Dermis microvascular lymphatic vessel endothelial cell (primary cell): Measurements from ENCODE around the gene MYH7B. TPM values are rescaled to one million over a fixed set of nuclear protein-coding genes. Genes with fewer than 3 reads are reported as not detected.

Experiments used
- DNase-seq, 2 donors: peaks; one replicate each; pipeline versions ENCODE4 v3.0.0 to v3.0.0-alpha.2; 2010; ENCODE audit warnings: low read depth in 2 of 2
- total RNA-seq: library from RNA; depleted of rRNA; stranded (reverse); fragments of >200 nt; gene quantifications from 2 replicates; pipeline ENCODE4 v1.2.1, GENCODE V29; 2014

The MYH7B gene
- total RNA-seq, 1 donor from 2014 or later: not detected

- DNase-seq: no peak
These were observed 34.6 kb downstream of the MYH7B start for GRCh38 chr20:34990231-34990630.

GRCh38 chr20:34990661-34991214 lies 35.1 kb downstream of the MYH7B start:
- no peak for DNase-seq

- no peak for DNase-seq
These were observed 37.2 kb downstream of the MYH7B start for GRCh38 chr20:34992751-34993417.

- DNase-seq: no peak
These were observed 38.4 kb downstream of the MYH7B start for GRCh38 chr20:34993941-34994508.

GRCh38 chr20:34994509-34995131 lies 39.0 kb downstream of the MYH7B start:
- no peak for DNase-seq

- no peak for DNase-seq
These were observed 39.5 kb downstream of the MYH7B start for GRCh38 chr20:34995192-34995591.

GRCh38 chr20:34995696-34996095 lies 40.0 kb downstream of the MYH7B start:
- no peak for DNase-seq

- no peak for DNase-seq
These were observed 40.8 kb downstream of the MYH7B start for GRCh38 chr20:34996243-34997028.

GRCh38 chr20:34997131-34997561 lies 41.5 kb downstream of the MYH7B start:
- no peak for DNase-seq

GRCh38 chr20:34997774-34998173 lies 42.1 kb downstream of the MYH7B start:
- no peak for DNase-seq

- no peak for DNase-seq
These were observed 42.8 kb downstream of the MYH7B start for GRCh38 chr20:34998331-34998950.

GRCh38 chr20:34999021-34999451 lies 43.4 kb downstream of the MYH7B start:
- DNase-seq: no peak

- no peak for DNase-seq
These were observed 44.1 kb downstream of the MYH7B start for GRCh38 chr20:34999782-35000181.

GRCh38 chr20:35000311-35000921 lies 44.7 kb downstream of the MYH7B start:
- no peak for DNase-seq

GRCh38 chr20:35000922-35001595 lies 45.4 kb downstream of the MYH7B start:
- DNase-seq: no peak

GRCh38 chr20:35001596-35002362 lies 46.1 kb downstream of the MYH7B start:
- no peak for DNase-seq

GRCh38 chr20:35002426-35003210 lies 47.0 kb downstream of the MYH7B start:
- no peak for DNase-seq

GRCh38 chr20:35003211-35004031 lies 47.8 kb downstream of the MYH7B start:
- DNase-seq: no peak
